GM10248 (cell line): ENCODE measurements around the gene EHHADH.
A peak's percentile ranks its signal among the peaks of the same experiment; 100 is the strongest.

Source experiments
- CTCF ChIA-PET: fragments of 300-600 bp; sonication (Branson Sonifier 250); formaldehyde crosslinking; extraction: SDS; loops from one replicate; lab custom pipeline; 2021; ENCODE audit warnings: antibody characterized with exemption; lab: Yijun Ruan, JAX
- POLR2A ChIA-PET: fragments of 350-650 bp; sonication (Branson Sonifier 250); formaldehyde crosslinking; extraction: SDS; loops from one replicate; lab custom pipeline; 2020; ENCODE audit warnings: antibody characterized with exemption; lab: Yijun Ruan, JAX
- DNase-seq: peaks from one replicate; pipeline ENCODE4 v3.0.0; 2012; ENCODE audit errors: extremely low spot score
- TF ChIP-seq, protein P1 (sequence below): IDR thresholded peaks from 2 replicates; pipeline ENCODE4 v1.5.1; 2012; ENCODE audit warnings: mild to moderate bottlenecking, low read depth; ENCODE audit errors: extremely low read depth, missing control alignments, control extremely low read depth

The EHHADH gene

GRCh38 chr3:185212559-185212958 lies 41.3 kb downstream of the EHHADH start:
- ChIA-PET CTCF (no interaction called here), POLR2A (no interaction called here)
- no peak for DNase-seq
- TF ChIP-seq, protein P1, sequence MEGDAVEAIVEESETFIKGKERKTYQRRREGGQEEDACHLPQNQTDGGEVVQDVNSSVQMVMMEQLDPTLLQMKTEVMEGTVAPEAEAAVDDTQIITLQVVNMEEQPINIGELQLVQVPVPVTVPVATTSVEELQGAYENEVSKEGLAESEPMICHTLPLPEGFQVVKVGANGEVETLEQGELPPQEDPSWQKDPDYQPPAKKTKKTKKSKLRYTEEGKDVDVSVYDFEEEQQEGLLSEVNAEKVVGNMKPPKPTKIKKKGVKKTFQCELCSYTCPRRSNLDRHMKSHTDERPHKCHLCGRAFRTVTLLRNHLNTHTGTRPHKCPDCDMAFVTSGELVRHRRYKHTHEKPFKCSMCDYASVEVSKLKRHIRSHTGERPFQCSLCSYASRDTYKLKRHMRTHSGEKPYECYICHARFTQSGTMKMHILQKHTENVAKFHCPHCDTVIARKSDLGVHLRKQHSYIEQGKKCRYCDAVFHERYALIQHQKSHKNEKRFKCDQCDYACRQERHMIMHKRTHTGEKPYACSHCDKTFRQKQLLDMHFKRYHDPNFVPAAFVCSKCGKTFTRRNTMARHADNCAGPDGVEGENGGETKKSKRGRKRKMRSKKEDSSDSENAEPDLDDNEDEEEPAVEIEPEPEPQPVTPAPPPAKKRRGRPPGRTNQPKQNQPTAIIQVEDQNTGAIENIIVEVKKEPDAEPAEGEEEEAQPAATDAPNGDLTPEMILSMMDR = no peak

- no peak for DNase-seq
- POLR2A ChIA-PET = no interaction called here
- CTCF ChIA-PET = no interaction called here
- TF ChIP-seq, protein P1 = no peak
Observed at GRCh38 chr3:185212086-185212485, 41.8 kb downstream of the EHHADH start.

- TF ChIP-seq, protein P1 = no peak
- DNase-seq = no peak
- CTCF ChIA-PET = no interaction called here
- POLR2A ChIA-PET = no interaction called here
Observed at GRCh38 chr3:185210621-185211142, 43.2 kb downstream of the EHHADH start.

- ChIA-PET CTCF (no interaction called here), POLR2A (no interaction called here)
- TF ChIP-seq, protein P1 = no peak
- DNase-seq = no peak
Observed at GRCh38 chr3:185208823-185209222, 45.0 kb downstream of the EHHADH start.

DNA sequence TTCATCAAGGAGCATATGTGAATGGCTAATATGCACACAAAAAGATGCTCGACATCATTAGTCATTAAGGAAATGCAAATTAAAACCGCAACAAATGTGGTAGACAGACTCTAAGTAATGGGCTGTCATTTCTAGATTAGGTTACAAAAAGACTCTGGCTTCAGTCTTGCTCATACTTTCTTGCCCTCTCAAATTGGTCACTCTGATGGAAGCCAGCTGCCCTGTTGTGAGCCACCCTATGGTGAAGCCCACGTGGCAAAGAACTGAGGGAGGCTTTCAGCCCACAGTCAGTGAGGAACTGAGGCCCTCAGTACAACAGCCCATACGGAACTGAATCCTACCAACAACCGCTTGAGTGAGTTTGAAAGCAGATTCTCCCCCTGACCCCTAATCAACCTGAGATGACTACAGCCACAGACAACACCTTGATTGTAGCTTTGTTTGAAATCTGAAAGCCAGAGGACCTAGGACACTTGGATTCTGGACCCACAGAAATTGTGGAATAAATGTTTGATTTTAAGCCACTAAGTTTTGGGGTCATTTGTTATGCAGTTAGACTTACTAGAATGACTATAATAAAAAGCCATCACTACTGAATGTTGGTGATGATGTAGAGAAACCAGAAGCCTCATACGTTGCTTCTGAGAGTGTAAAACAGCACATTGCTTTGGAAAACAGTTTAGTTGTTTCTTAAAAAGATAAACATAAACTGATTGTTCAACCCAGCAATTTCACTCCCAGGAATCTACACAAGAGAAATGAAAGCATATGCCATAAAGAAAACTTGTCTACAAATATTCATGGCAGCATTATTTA lies 45.7 kb downstream of the EHHADH start:
- CTCF ChIA-PET = no interaction called here
- DNase-seq = peak; percentile 59
- TF ChIP-seq, protein P1 = no peak
- POLR2A ChIA-PET = no interaction called here

GRCh38 chr3:185207481-185207880 lies 46.4 kb downstream of the EHHADH start:
- TF ChIP-seq, protein P1 = no peak
- ChIA-PET POLR2A (no interaction called here), CTCF (interaction anchor here (0.9 kb wide), 1 partner anchor 36 kb away, joined by 3 read pairs; no protein-coding TSS in a partner anchor)
- no peak for DNase-seq
